H1 (cell line): ENCODE measurements around the gene ANAPC13. TPM values are rescaled to one million over a fixed set of nuclear protein-coding genes. Genes with fewer than 3 reads are reported as not detected.
A peak's percentile ranks its signal among the peaks of the same experiment; 100 is the strongest.

Experiments
- CTCF ChIA-PET: fragments of 300-600 bp; sonication (Branson Sonifier 250); formaldehyde crosslinking; loops from one replicate; lab custom pipeline; 2021; ENCODE audit not compliant: partially characterized antibody; lab: Charles Lee
- POLR2A ChIA-PET: fragments of 300-600 bp; sonication (Branson Sonifier 250); formaldehyde crosslinking; loops from one replicate; lab custom pipeline; 2021; ENCODE audit warnings: inconsistent platforms; ENCODE audit not compliant: partially characterized antibody; lab: Charles Lee
- DNase-seq, 2 experiments: peaks; one replicate each; pipeline versions ENCODE4 v3.0.0 to v3.0.0-alpha.2; 2010 to 2022; ENCODE audit warnings: low spot score in 2 of 2, low read depth in 1 of 2, mixed read lengths in 1 of 2
- FAIRE-seq: peaks from 2 replicates; lab custom pipeline; 2011; peaks lifted over from hg19 to GRCh38; lab: Jason Lieb, UNC
- H2AFZ ChIP-seq: 2 replicates; pipeline ENCODE4 v1.8.1; 2012; ENCODE audit warnings: low read length, inconsistent platforms
- H2AK5ac ChIP-seq: 2 replicates; pipeline ENCODE4 v1.6.1; 2013; ENCODE audit warnings: low read depth, low read length
- H2BK120ac ChIP-seq: replicated peaks from 2 replicates; pipeline ENCODE3; 2013; ENCODE audit warnings: low read depth, low read length, inconsistent platforms
- H2BK12ac ChIP-seq: 2 replicates; pipeline ENCODE4 v1.6.1; 2013; ENCODE audit warnings: low read depth, low read length
- H2BK15ac ChIP-seq: 2 replicates; pipeline ENCODE4 v1.6.1; 2013; ENCODE audit warnings: low read length
- H2BK20ac ChIP-seq: 2 replicates; pipeline ENCODE4 v1.6.1; 2013; ENCODE audit warnings: low read length
- H2BK5ac ChIP-seq: 2 replicates; pipeline ENCODE4 v1.6.1; 2013; ENCODE audit warnings: low read depth, low read length
- H3K14ac ChIP-seq: 2 replicates; pipeline ENCODE4 v1.6.1; 2013; ENCODE audit warnings: inconsistent platforms; ENCODE audit not compliant: insufficient read length
- H3K18ac ChIP-seq: 2 replicates; pipeline ENCODE4 v1.6.1; 2013; ENCODE audit warnings: low read length; ENCODE audit errors: extremely low read depth
- H3K23ac ChIP-seq: 2 replicates; pipeline ENCODE4 v1.6.1; 2013; ENCODE audit warnings: inconsistent platforms; ENCODE audit not compliant: insufficient read length
- H3K23me2 ChIP-seq: 2 replicates; pipeline ENCODE4 v1.6.1; 2013; ENCODE audit warnings: low read depth, low read length
- H3K27ac ChIP-seq: 2 replicates; pipeline ENCODE4 v1.6.1; 2011; ENCODE audit warnings: low read depth, low read length, inconsistent platforms
- H3K27me3 ChIP-seq, 4 experiments: replicated peaks in 1 of 4; 1 replicate in 1 of 4; 2 replicates in 3 of 4; pipeline versions ENCODE4 v1.6.1 to v1.8.1; 2011 to 2013; ENCODE audit warnings: low read length in 3 of 4, mild to moderate bottlenecking in 3 of 4, inconsistent platforms in 2 of 4, mixed read lengths in 2 of 4, moderate library complexity in 1 of 4; ENCODE audit not compliant: control insufficient read depth in 3 of 4, insufficient read depth in 3 of 4; ENCODE audit errors: extremely low read depth in 1 of 4
- H3K36me3 ChIP-seq, 4 experiments: 2 replicates each; pipeline versions ENCODE4 v1.6.1 to v1.8.1; 2011 to 2013; ENCODE audit warnings: mild to moderate bottlenecking in 4 of 4, low read length in 3 of 4, moderate library complexity in 2 of 4, control low read depth in 1 of 4, inconsistent platforms in 1 of 4; ENCODE audit not compliant: insufficient read depth in 4 of 4, control insufficient read depth in 2 of 4
- H3K4ac ChIP-seq: replicated peaks from 2 replicates; pipeline ENCODE3; 2013; ENCODE audit warnings: low read length, low read depth, mixed read lengths, inconsistent platforms; ENCODE audit not compliant: insufficient read length
- H3K4me1 ChIP-seq, 4 experiments: replicated peaks in 1 of 4; 1 replicate in 1 of 4; 2 replicates in 3 of 4; pipeline versions ENCODE4 v1.6.1 to v1.8.1; 2011 to 2013; ENCODE audit warnings: low read length in 3 of 4, inconsistent platforms in 2 of 4, mixed read lengths in 1 of 4; ENCODE audit not compliant: insufficient read depth in 4 of 4, control insufficient read depth in 3 of 4
- H3K4me2 ChIP-seq, 2 experiments: 2 replicates each; pipeline versions ENCODE4 v1.6.1 to v1.8.1; 2011 to 2013; ENCODE audit warnings: low read depth in 2 of 2, low read length in 2 of 2, control low read depth in 1 of 2, inconsistent platforms in 1 of 2, mild to moderate bottlenecking in 1 of 2; ENCODE audit not compliant: insufficient read depth in 1 of 2
- H3K4me3 ChIP-seq, 4 experiments: fragments of 200-600, 300-600 bp in 1 of 4; sonication (generic), shearing (Covaris generic), sonication (Bioruptor Twin) in 1 of 4; 2 replicates each; pipeline versions ENCODE4 v1.5.1 to v1.8.1; 2011 to 2016; ENCODE audit warnings: low read length in 4 of 4, low read depth in 3 of 4, control low read depth in 2 of 4, inconsistent platforms in 2 of 4, mild to moderate bottlenecking in 2 of 4, mixed read lengths in 1 of 4, moderate library complexity in 1 of 4; ENCODE audit not compliant: insufficient read depth in 2 of 4; ENCODE audit errors: extremely low read depth in 1 of 4
- H3K56ac ChIP-seq: replicated peaks from 2 replicates; pipeline ENCODE3; 2013; ENCODE audit warnings: low read depth, mild to moderate bottlenecking, mixed read lengths, low read length, inconsistent platforms; ENCODE audit not compliant: insufficient read length
- H3K79me1 ChIP-seq: 2 replicates; pipeline ENCODE4 v1.6.1; 2013; ENCODE audit warnings: low read depth, low read length, control low read depth
- H3K79me2 ChIP-seq, 2 experiments: 2 replicates each; pipeline versions ENCODE4 v1.6.1 to v1.8.1; 2012 to 2013; ENCODE audit warnings: low read length in 2 of 2, mild to moderate bottlenecking in 2 of 2, inconsistent platforms in 1 of 2; ENCODE audit not compliant: insufficient read depth in 2 of 2, control insufficient read depth in 1 of 2
- H3K9ac ChIP-seq, 4 experiments: replicated peaks in 1 of 4; 1 replicate in 1 of 4; 2 replicates in 3 of 4; pipeline versions ENCODE4 v1.6.1 to v1.8.1; 2011 to 2013; ENCODE audit warnings: low read depth in 3 of 4, low read length in 3 of 4, control low read depth in 2 of 4, mild to moderate bottlenecking in 2 of 4, moderate library complexity in 2 of 4, inconsistent platforms in 1 of 4; ENCODE audit errors: extremely low read depth in 1 of 4
- H3K9me3 ChIP-seq, 2 experiments: 2 replicates each; pipeline versions ENCODE4 v1.6.1 to v1.8.1; 2012 to 2013; ENCODE audit warnings: mild to moderate bottlenecking in 2 of 2, moderate library complexity in 2 of 2, control low read depth in 1 of 2, inconsistent platforms in 1 of 2, low read depth in 1 of 2, low read length in 1 of 2, mixed read lengths in 1 of 2; ENCODE audit not compliant: insufficient read depth in 2 of 2
- H4K20me1 ChIP-seq, 2 experiments: replicated peaks in 1 of 2; 2 replicates each; pipeline versions ENCODE3 to v1.8.1; 2011 to 2013; ENCODE audit warnings: inconsistent platforms in 2 of 2, low read length in 2 of 2, mild to moderate bottlenecking in 1 of 2; ENCODE audit not compliant: insufficient read depth in 2 of 2, control insufficient read depth in 1 of 2
- H4K5ac ChIP-seq: 2 replicates; pipeline ENCODE4 v1.6.1; 2013; ENCODE audit warnings: low read length, low read depth, mixed read lengths, inconsistent platforms; ENCODE audit not compliant: insufficient read length
- H4K8ac ChIP-seq: 2 replicates; pipeline ENCODE4 v1.8.0; 2013; ENCODE audit warnings: mild to moderate bottlenecking, moderate library complexity, low read length, inconsistent platforms; ENCODE audit not compliant: insufficient read depth; ENCODE audit errors: extremely low read depth
- H4K91ac ChIP-seq: replicated peaks from 2 replicates; pipeline ENCODE3; 2013; ENCODE audit warnings: low read length, mixed read lengths, inconsistent platforms; ENCODE audit not compliant: insufficient read length
- JUND ChIP-seq: IDR thresholded peaks from 2 replicates; pipeline ENCODE4 v1.6.1; 2011; ENCODE audit warnings: mild to moderate bottlenecking, improper control_type of control experiment, low read length
- WGBS, 2 experiments: shearing (Covaris generic) in 1 of 2; methylation state at CpG; one replicate each; pipeline versions ENCODE4 v1.1.6 to v1.1.7; 2013 to 2015; ENCODE audit warnings: low lambda C conversion rate in 2 of 2, mixed read lengths in 2 of 2, inconsistent platforms in 1 of 2, low coverage in 1 of 2, missing lambda C conversion rate in 1 of 2; ENCODE audit not compliant: insufficient replicate concordance in 2 of 2, insufficient coverage in 1 of 2, insufficient read length in 1 of 2; ENCODE audit errors: extremely low coverage in 1 of 2, missing lambda C conversion rate in 1 of 2; 5-methylcytosine and 5-hydroxymethylcytosine counted together
- polyA plus RNA-seq, 7 experiments: library from polyadenylated mRNA; depleted of rRNA in 3 of 7; stranded (reverse) in 5 of 7; unstranded in 2 of 7; fragments of >200 nt in 5 of 7; fragments of 200-250 nt in 2 of 7; gene quantifications; 1 replicate in 5 of 7; 2 replicates in 1 of 7; 4 replicates in 1 of 7; pipeline versions ENCODE4 v1.2.1 to v1.2.3, GENCODE V29; 2011 to 2013; ENCODE audit warnings: missing spikeins in 2 of 7, mixed read lengths in 2 of 7
- total RNA-seq: library from RNA; stranded (reverse); fragmentation: NEBNext Ultra II Directional; extraction: Animal tissue kit (Norgen Biotek cat#: 25700); gene quantifications from 2 replicates; pipeline ENCODE4 v1.2.1, GENCODE V29; 2021

Gene ANAPC13
- total and polyA plus RNA-seq, 2 of the 8 experiments (the other 6 are each of a cell fraction or from before 2014, with no cell fraction given), result 33.3 to 34.0 TPM

GRCh38 chr3:134463676-134464063 is 22.1 kb downstream of the ANAPC13 start:
- H3K4me3 ChIP-seq, result peak overlapping the region in 1 of 4 experiments; percentile 39; a peak in 2 of 8 replicates
- POLR2A ChIA-PET, result interaction anchor here (0.8 to 1.7 kb wide), 6 partner anchors 9 to 98 kb away, joined by 3 to 7 read pairs (median 3); no protein-coding TSS in a partner anchor

More at GRCh38 chr3:134463676-134464063, 22.1 kb downstream of the ANAPC13 start:
- Histone ChIP-seq H2BK12ac (peak overlapping the region; percentile 89), H3K27ac (peak overlapping the region; percentile 61), H2BK20ac (no peak overlapping the region), H2BK5ac (peak overlapping the region; percentile 58), H3K4me1 (peaks cover 5 to 16% (median 8%) of the 10 kb centered on the region in 4 experiments), H3K27me3 (no peaks in the 10 kb centered on the region), H3K4ac (no peak overlapping the region), H3K56ac (no peak overlapping the region), H2BK15ac (no peak overlapping the region), H2AK5ac (peak overlapping the region; percentile 18; the same call in 1 of the 2 replicates), H4K20me1 (no peaks in the 10 kb centered on the region), H3K14ac (no peak overlapping the region), H2BK120ac (no peak overlapping the region), H4K91ac (no peak overlapping the region), H3K9me3 (no peaks in the 10 kb centered on the region), H3K79me2 (no peaks in the 10 kb centered on the region; a peak in 1 of 4 replicates), H3K23ac (no peak overlapping the region), H3K23me2 (no peaks in the 10 kb centered on the region), H3K36me3 (no peaks in the 10 kb centered on the region), H2AFZ (no peak overlapping the region), H3K18ac (no peak overlapping the region), H3K79me1 (no peaks in the 10 kb centered on the region), H3K4me2 (peak overlapping the region; percentile 42 to 63; a peak in 3 of 4 replicates), H4K8ac (no peak overlapping the region), H3K9ac (peak overlapping the region in 2 of 4 experiments; percentile 31 to 43; a peak in 2 of 7 replicates), H4K5ac (no peak overlapping the region)
- FAIRE-seq (no peak), DNase-seq (no peak)
- CTCF ChIA-PET, result interaction anchor here (1.0 to 2.4 kb wide), 8 partner anchors 9 to 155 kb away, joined by 3 to 9 read pairs (median 4); no protein-coding TSS in a partner anchor
- no peak for TF ChIP-seq JUND
- 38% methylated on average over 4 of the region's 4 CpGs; no CpG with 5 or more reads in 1 of the 2 experiments for WGBS, 2 experiments
